Measurements from ENCODE around the gene PTPN1.

The PTPN1 gene

GRCh38 chr20:50464026-50464724 is 46.0 kb upstream of the PTPN1 start:
- H3K9ac ChIP-seq (ENCODE audit: low read depth, low read length, poor library complexity, severe bottlenecking) = no peak overlapping the region
- peak overlapping the region; percentile 51 for H2AFZ ChIP-seq (ENCODE audit: low read length)

GRCh38 chr20:50464725-50465650 is 45.2 kb upstream of the PTPN1 start:
- H3K36me3 ChIP-seq (ENCODE audit: insufficient read depth, low read length) = no peaks in the 10 kb centered on the region
- no peaks in the 10 kb centered on the region for H3K9me3 ChIP-seq (ENCODE audit: insufficient read depth, low read depth, low read length)
- H2AFZ ChIP-seq (ENCODE audit: low read length) = peak overlapping the region; percentile 11; the same call in 1 of the 2 replicates
- H3K4me3 ChIP-seq (ENCODE audit: low read length, poor library complexity, severe bottlenecking) = no peak overlapping the region
- H3K4me1 ChIP-seq (ENCODE audit: insufficient read depth, low read length, poor library complexity, severe bottlenecking) = no peaks in the 10 kb centered on the region
- no peaks in the 10 kb centered on the region for H4K20me1 ChIP-seq (ENCODE audit: insufficient read depth, low read length, poor library complexity, severe bottlenecking)
- TF ChIP-seq CTCF (conservative IDR thresholded peaks at IDR 0.05; ENCODE audit: low read length) (no peak), EZH2phosphoT487 (IDR thresholded peaks at IDR 0.05; ENCODE audit: borderline replicate concordance) (no peak)
- no peaks in the 10 kb centered on the region for H3K27me3 ChIP-seq (ENCODE audit: insufficient read depth, low read length, poor library complexity, severe bottlenecking)
- H3K4me2 ChIP-seq (ENCODE audit: low read depth, low read length, poor library complexity, severe bottlenecking) = peak overlapping the region; percentile 13
- no peaks in the 10 kb centered on the region for H3K79me2 ChIP-seq (ENCODE audit: insufficient read depth, low read length)
- H3K9me2 ChIP-seq (replicated peaks; ENCODE audit: low read depth, low read length) = no peaks in the 10 kb centered on the region
- no peaks in the 10 kb centered on the region for H3F3A ChIP-seq (ENCODE audit: low read depth)
- no peak overlapping the region for H3K9ac ChIP-seq (ENCODE audit: low read depth, low read length, poor library complexity, severe bottlenecking)

More at GRCh38 chr20:50464026-50464724, 46.0 kb upstream of the PTPN1 start:
- Histone ChIP-seq H3K9me2 (replicated peaks; ENCODE audit: low read depth, low read length) (no peaks in the 10 kb centered on the region), H3K9me3 (ENCODE audit: insufficient read depth, low read depth, low read length) (no peaks in the 10 kb centered on the region), H3K36me3 (ENCODE audit: insufficient read depth, low read length) (no peaks in the 10 kb centered on the region), H3K4me2 (ENCODE audit: low read depth, low read length, poor library complexity, severe bottlenecking) (peak overlapping the region; percentile 13), H3K27me3 (ENCODE audit: insufficient read depth, low read length, poor library complexity, severe bottlenecking) (no peaks in the 10 kb centered on the region), H3K4me3 (ENCODE audit: low read length, poor library complexity, severe bottlenecking) (no peak overlapping the region), H3F3A (ENCODE audit: low read depth) (no peaks in the 10 kb centered on the region), H4K20me1 (ENCODE audit: insufficient read depth, low read length, poor library complexity, severe bottlenecking) (no peaks in the 10 kb centered on the region), H3K4me1 (ENCODE audit: insufficient read depth, low read length, poor library complexity, severe bottlenecking) (no peaks in the 10 kb centered on the region), H3K79me2 (ENCODE audit: insufficient read depth, low read length) (no peaks in the 10 kb centered on the region)
- peak; percentile 78 for TF ChIP-seq CTCF (conservative IDR thresholded peaks at IDR 0.05; ENCODE audit: low read length)
- TF ChIP-seq EZH2phosphoT487 (IDR thresholded peaks at IDR 0.05; ENCODE audit: borderline replicate concordance) = no peak

- Histone ChIP-seq H3K27me3 (ENCODE audit: insufficient read depth, low read length, poor library complexity, severe bottlenecking) (no peaks in the 10 kb centered on the region), H3K9me2 (replicated peaks; ENCODE audit: low read depth, low read length) (no peaks in the 10 kb centered on the region), H4K20me1 (ENCODE audit: insufficient read depth, low read length, poor library complexity, severe bottlenecking) (no peaks in the 10 kb centered on the region), H3K9ac (ENCODE audit: low read depth, low read length, poor library complexity, severe bottlenecking) (no peak overlapping the region), H3F3A (ENCODE audit: low read depth) (no peaks in the 10 kb centered on the region), H3K4me2 (ENCODE audit: low read depth, low read length, poor library complexity, severe bottlenecking) (no peak overlapping the region), H3K4me1 (ENCODE audit: insufficient read depth, low read length, poor library complexity, severe bottlenecking) (no peaks in the 10 kb centered on the region), H3K79me2 (ENCODE audit: insufficient read depth, low read length) (no peaks in the 10 kb centered on the region), H3K9me3 (ENCODE audit: insufficient read depth, low read depth, low read length) (no peaks in the 10 kb centered on the region), H3K36me3 (ENCODE audit: insufficient read depth, low read length) (no peaks in the 10 kb centered on the region), H3K4me3 (ENCODE audit: low read length, poor library complexity, severe bottlenecking) (no peak overlapping the region), H2AFZ (ENCODE audit: low read length) (no peak overlapping the region)
- TF ChIP-seq CTCF (conservative IDR thresholded peaks at IDR 0.05; ENCODE audit: low read length) (no peak), EZH2phosphoT487 (IDR thresholded peaks at IDR 0.05; ENCODE audit: borderline replicate concordance) (no peak)
Measured at GRCh38 chr20:50467174-50467573, 43.0 kb upstream of the PTPN1 start.
